GM12873 (cell line): ENCODE measurements around the gene SLC29A2.

Experiments used
- CTCF ChIP-seq: IDR thresholded peaks from 2 replicates; pipeline ENCODE4 v1.5.1; 2012; ENCODE audit warnings: low read depth, mild to moderate bottlenecking, moderate library complexity, low read length, control low read depth; ENCODE audit not compliant: insufficient read depth; ENCODE audit errors: missing control alignments

SLC29A2 gene

GRCh38 chr11:66324664-66325063 is 46.9 kb downstream of the SLC29A2 start:
- TF ChIP-seq CTCF = no peak

GRCh38 chr11:66323684-66324083 is 47.9 kb downstream of the SLC29A2 start:
- TF ChIP-seq CTCF = no peak

GRCh38 chr11:66322732-66323427 is 48.7 kb downstream of the SLC29A2 start:
- TF ChIP-seq CTCF = no peak

GRCh38 chr11:66321606-66322005 is 50.0 kb downstream of the SLC29A2 start:
- no peak for TF ChIP-seq CTCF

- TF ChIP-seq CTCF = no peak
Measured at GRCh38 chr11:66318600-66318970, 53.0 kb downstream of the SLC29A2 start.

- TF ChIP-seq CTCF = no peak
Measured at GRCh38 chr11:66317723-66318599, 53.6 kb downstream of the SLC29A2 start.

- no peak for TF ChIP-seq CTCF
Measured at GRCh38 chr11:66317322-66317722, 54.2 kb downstream of the SLC29A2 start.
